ENCODE results near the gene GCAT.

Gene GCAT

DNA sequence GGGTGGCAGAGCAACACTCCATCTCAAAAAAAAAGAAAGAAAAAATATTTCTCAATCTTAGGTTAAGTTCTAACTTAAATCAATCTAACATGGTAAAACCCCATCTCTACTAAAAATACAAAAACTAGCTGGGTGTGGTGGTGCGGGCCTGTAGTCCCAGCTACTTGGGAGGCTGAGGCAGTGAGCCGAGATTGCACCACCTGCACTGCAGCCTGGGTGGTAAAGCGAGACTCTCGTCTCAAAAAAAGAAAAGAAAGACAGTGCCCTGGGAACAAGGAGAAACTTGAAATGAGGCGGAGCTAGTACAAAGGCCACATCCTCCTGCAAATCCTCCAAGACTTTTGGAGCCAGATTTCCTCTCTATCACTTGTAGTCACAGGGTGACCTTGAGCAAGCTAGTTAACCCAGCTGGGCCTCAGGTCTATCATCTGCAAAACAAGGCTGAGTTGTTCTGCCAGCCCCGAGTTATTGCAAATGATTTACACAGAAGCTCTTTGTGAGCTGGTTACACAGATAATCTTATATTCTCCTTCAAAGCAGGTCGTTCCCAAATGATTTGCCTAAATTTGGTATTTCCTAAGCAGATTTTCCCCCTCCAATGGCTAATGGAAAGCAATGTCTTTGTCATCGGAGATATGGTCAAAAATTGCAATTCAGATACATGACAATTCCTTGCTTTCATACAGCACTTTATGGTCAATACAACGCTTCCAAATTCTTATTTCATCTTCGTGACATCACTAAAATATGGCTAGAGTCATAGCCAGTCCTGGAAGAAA is 34.5 kb downstream of the GCAT start:
- DNase-seq (ENCODE audit: low read depth in 1 of 2, low spot score in 1 of 2) = no peak

DNA sequence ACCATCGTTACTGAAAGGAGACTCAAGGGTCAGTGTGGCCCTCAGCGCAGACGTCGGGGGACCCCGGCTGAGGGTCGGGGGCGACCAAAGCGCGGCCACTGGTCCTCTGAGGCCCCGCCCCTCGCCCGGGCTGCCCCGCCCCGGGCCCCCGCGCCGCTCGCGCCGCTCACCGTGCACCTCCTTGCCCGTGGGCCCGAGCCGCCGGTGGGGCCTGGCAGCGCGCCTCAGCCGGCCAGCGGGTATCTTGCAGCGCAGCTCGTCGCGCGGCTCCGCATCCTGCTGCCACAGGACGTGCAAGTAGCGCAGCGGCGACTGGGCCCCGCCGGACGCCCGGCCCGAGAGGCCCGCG is 36.0 kb downstream of the GCAT start:
- peak; percentile 19 to 36 for DNase-seq (ENCODE audit: low read depth in 1 of 2, low spot score in 1 of 2)

DNA sequence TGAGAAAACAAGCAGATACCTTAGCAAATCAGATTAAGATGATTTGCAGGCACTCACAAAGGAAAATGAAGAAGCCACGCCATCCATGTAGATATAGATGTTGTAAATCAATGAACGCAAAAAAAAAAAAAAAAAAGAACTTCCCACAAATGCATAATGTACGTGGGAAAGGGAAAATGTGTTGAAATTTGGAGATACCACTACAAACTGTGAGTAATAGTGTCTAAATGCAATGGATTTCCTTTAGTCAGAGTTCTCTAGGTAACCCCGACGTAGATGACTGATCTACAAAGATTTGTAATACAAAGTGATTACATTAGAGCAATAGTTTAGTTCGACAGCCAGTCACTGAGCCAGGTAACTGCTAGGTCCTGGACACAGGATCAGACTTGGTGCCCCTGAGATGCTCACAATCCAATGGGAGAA is 37.2 kb downstream of the GCAT start:
- DNase-seq (ENCODE audit: low read depth in 1 of 2, low spot score in 1 of 2) = no peak

DNA sequence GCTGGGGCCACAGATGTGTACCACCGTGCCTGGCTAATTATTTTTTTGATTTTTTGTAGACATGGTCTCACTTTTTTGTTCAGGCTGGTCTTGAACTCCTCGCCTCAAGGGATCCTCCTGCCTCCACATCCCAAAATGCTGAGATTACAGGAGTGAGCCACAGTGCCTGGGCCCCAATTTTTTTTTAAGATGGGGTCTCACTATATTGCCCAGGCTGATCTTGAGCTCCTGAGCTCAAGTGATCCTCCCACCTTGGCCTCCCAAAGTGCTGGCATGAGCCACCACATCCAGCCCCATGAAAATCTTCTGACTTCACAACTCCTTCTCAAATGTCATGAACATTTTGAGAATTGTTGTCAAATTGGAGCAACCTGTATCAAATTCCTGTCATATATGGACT is 38.7 kb downstream of the GCAT start:
- DNase-seq (ENCODE audit: low read depth in 1 of 2, low spot score in 1 of 2) = no peak

DNA sequence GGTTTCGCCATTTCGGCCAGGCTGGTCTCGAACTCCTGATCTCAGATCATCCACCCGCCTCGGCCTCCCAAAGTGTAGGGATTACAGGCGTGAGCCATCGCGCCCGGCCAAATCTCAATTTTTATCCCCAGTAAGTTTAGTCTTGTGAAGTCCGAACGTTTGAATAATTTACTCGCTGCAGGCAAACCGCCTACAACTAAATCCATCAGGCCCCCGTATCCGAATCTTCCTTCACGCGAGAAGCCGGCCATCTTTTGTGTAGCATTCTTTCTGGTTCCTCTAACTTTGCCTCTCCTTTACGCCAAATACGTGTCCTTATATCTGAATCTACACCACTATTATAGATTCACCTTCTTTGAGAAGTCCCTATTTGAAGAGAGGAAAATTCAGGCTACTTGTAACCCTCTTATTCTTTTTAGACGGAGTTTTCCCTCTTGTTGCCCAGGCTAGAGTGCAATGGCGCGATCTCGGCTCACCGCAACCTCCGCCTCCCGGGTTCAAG is 40.9 kb downstream of the GCAT start:
- no peak for DNase-seq (ENCODE audit: low read depth in 1 of 2, low spot score in 1 of 2)

DNA sequence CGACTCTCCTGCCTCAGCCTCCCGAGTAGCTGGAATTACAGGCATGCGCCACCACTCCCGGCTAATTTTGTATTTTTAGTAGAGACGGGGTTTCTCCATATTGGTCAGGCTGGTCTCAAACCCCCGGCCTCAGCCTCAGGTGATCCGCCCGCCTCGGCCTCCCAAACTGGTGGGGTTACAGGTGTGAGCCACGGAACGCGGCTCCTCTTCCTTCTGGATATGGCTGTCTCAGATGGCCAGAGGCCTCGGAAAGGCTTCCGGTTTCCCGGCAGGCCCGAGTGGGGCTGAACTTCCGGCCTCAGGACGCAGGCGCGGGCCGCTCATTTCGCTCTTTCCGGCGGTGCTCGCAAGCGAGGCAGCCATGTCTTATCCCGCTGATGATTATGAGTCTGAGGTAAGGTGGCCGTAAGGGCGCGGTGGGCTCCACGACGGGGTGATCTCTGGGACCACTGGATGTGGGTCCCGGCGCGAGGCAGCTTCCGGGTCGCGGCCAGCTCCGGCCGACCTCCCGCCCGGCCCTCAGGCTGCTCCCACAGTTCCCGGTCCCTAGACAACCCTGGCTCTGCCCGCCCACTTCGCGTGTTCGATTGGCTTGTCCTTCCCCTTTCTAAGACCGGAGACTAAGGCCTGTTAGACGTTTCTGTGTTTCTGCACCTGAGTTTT is 41.5 kb downstream of the GCAT start, which contains the start of gene EIF3L:
EIF3L (plus strand) TSS at position 331 of the 663 bp plus-strand sequence; CDS start at position 362, 31 bp downstream.
- peak; percentile 68 to 83 for DNase-seq (ENCODE audit: low read depth in 1 of 2, low spot score in 1 of 2)

DNA sequence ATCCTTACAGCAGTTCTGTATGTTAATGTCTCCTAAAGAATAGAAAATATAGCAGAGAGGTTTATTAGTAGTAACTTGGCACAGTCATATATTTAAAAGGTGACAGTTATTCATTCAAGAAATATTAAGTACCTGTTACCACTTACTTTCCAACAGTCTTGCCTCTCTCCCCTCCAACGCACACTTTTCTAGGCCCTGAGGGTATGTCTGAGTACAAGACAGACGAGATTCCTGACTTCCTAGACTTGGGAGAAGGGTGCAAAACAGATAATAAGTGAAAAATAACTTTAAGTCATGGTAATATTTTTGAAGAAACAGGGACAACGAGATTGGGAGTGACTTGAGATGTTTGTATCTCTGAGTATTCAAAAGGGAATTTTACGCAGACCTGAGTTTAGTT is 43.1 kb downstream of the GCAT start:
- no peak for DNase-seq (ENCODE audit: low read depth in 1 of 2, low spot score in 1 of 2)

DNA sequence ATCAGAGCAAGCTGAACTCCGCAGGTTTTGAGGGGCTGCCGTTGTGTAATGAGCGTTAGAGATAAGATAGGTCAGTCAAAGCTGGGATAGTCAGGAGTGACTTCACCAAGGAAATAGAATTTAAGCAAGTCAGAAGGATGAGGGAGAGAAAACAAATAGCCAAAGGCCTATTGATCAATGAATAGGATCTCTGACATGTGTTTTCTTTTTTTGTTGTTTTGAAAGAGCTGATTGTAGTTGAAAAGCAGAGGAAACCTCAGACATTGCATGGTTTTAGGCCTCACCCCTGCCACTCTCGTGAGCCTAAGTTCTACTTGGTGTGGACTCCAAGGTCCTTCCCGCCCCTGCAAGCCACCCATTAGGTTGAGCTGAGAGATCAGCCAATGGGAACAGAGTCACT is 44.7 kb downstream of the GCAT start:
- no peak for DNase-seq (ENCODE audit: low read depth in 1 of 2, low spot score in 1 of 2)

DNA sequence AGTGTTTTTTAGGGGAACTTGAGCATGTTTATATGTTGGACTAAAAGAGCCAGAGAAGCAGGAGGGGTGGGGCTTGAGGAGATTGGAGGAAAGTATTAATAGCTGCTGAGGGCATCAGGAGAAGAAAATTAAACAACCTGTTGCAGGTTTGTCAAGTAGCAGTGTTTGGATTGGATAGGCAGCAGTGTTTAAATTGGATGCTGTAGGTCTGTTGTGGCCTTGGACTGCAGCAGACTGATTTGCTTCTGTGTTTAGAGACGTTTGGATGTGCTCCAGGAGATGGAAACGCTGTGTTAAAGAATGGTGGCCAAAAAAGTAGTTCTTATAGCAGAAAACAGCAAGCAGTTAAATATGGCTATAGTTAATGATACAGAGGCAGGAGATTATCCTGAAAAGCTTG is 47.2 kb downstream of the GCAT start:
- no peak for DNase-seq (ENCODE audit: low read depth in 1 of 2, low spot score in 1 of 2)

DNA sequence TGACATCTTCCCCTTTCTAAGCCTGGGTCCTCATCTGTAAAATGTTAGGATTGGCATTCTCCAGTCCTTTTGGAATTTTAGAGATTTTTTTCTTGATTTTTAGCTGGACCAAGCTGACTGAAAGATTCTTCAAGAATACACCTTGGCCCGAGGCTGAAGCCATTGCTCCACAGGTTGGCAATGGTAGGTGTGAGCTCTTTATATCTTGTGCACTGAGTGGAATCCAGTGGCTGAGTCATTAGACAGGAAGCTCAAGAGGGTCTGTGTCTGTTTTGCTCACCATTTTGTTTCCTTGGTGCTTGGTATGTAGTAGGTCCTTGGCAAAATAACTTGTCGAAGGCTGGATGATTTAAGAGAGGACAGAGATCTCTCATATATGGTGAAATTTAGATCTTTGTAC is 47.7 kb downstream of the GCAT start:
- DNase-seq (ENCODE audit: low read depth in 1 of 2, low spot score in 1 of 2) = no peak

DNA sequence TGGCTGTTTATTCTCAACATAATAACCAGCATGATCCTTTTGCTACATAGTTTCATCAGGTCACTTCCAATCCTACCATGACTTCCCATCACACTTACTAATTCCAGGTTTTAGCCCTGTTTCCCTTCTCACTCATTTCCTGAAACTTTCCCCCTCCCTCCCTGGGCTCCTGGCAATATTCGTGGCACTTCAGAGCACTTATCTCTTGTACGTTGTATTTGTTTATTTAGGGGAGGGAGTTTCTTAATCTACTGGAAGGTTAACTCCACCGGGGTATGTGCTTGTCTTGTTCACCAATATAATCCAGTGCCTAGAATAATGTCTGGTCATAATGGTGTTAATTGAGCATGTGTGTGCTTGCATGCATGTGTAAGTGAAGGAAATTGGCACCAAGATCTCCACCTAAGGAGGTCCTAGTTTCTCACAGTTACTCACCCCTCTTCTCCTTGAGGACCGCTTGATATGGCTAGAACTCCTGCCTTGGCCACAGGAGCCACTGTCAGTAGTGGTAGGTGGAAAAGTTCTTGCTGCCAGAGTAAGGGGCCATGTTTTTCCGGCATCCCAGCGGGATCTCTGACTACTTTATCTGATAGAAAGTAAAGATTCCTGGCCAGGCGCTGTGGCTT is 53.2 kb downstream of the GCAT start:
- DNase-seq (ENCODE audit: low read depth in 1 of 2, low spot score in 1 of 2) = no peak

DNA sequence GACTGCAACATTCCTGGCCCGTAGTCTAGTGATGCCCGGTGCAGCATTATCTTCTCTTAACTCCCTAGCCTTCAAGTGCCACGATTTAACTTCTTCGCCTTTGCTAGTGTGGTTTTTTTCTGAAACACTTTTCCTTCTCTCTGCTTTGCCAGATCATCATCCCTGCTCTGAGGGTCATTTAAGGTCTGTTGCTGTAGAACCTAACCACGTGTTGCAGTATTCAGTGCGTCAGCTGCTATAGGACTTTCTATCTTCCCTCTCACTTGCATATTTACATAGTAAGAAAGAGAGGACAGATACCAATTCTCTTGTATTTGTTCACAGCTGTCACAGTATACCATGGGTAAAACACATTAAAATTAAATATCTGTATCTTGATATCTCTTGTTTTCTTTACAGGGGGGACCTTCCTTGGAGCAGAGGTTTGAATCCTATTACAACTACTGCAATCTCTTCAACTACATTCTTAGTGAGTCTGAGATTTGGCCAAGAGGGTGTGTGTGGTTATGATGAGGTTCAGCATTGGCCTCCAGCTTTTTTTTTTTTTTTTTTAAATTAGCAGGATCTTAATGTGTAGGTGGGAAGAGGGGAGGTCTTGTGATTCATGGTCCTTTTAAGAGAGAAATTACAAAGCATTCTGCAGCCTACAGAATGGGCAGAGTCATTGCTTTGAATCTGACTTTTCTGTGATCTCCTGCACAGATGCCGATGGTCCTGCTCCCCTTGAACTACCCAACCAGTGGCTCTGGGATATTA is 55.0 kb downstream of the GCAT start:
- DNase-seq (ENCODE audit: low read depth in 1 of 2, low spot score in 1 of 2) = no peak

DNA sequence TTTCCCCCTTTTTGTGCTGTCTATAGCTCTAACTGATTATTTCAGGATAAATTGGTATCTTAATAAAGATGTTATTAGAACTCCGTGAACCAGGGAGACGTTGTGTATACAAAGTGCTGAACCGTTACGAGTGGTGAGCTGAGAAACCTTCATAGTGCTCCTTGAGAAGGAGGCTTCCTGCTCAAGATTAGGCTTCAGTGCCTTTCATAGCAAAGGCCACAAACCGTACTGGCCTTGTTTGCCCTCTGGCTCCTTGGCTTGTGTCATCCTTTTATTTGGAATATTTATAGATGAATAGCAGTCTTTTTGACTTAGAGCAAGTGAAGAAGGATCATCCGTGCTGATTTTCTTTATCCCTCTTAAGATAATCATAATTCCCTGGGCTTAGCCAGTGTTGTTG is 57.8 kb downstream of the GCAT start:
- no peak for DNase-seq (ENCODE audit: low read depth in 1 of 2, low spot score in 1 of 2)
